ENCODE data around the gene OCA2. TPM values are rescaled to one million over a fixed set of nuclear protein-coding genes. Genes with fewer than 3 reads are reported as not detected.

Gene OCA2
- total and polyA plus RNA-seq, 2 of the 4 experiments (the other 2 are of a cell fraction) = under 0.01 to 0.03 TPM

DNA sequence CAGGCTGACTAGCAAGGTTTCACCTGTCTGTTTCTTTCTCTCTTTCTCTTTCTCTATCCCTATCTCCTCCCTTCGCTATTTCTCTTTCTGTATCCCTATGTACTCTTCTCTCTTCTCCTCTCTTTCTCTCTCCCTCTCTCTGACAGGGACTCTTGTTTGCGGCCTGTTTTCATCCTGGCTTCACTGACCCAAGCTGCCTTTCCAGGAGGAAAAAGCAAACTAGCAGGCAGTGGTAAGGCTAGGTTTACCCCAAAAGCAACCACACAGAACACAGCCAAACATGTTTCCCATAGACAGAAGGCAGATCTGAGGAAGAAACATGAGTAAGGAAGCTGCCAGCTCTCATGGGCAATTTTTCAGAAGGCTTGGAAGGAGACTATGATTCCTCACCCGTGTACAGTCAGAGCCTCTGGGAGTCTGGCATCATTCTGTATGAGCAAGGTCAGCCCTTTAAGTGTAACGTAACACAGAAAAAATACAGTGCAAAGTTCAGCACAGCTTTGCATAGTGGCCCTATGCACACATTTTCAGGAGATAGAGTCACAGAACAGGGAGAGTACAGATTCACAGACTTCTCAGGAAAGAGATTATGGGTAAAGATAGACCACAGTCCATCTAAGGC is 61.0 kb downstream of the OCA2 start:
- POLR2A ChIA-PET (ENCODE audit: unreplicated experiment) = no interaction called here
- Histone ChIP-seq H3K4me1 (ENCODE audit: control insufficient read depth, insufficient read depth, low read length) (no peaks in the 10 kb centered on the region), H3K9ac (ENCODE audit: low read depth, low read length) (no peak overlapping the region), H2AK5ac (ENCODE audit: low read depth, low read length) (no peak overlapping the region), H3K4me3 (ENCODE audit: insufficient read depth, low read depth, low read length) (no peak overlapping the region), H3K56ac (ENCODE audit: extremely low read depth, insufficient read depth, low read length) (no peak overlapping the region), H3K9me1 (ENCODE audit: insufficient read depth, low read length) (no peaks in the 10 kb centered on the region), H4K8ac (ENCODE audit: low read depth in 2 of 2, low read length in 2 of 2) (no peak overlapping the region), H3K36me3 (ENCODE audit: control insufficient read depth, insufficient read depth, low read length) (no peaks in the 10 kb centered on the region), H2BK120ac (ENCODE audit: low read depth, low read length) (no peak overlapping the region), H3K27ac (ENCODE audit: insufficient read depth, low read length) (no peak overlapping the region), H3K9me3 (ENCODE audit: control insufficient read depth, insufficient read depth, low read length) (no peaks in the 10 kb centered on the region), H3K4ac (ENCODE audit: low read depth, low read length) (no peak overlapping the region), H3K14ac (replicated peaks; ENCODE audit: low read depth, low read length) (no peak overlapping the region), H2BK5ac (ENCODE audit: low read depth, low read length, poor library complexity, severe bottlenecking) (no peak overlapping the region), H3K18ac (ENCODE audit: low read depth, low read length) (no peak overlapping the region), H3K4me2 (ENCODE audit: low read depth, low read length) (no peak overlapping the region), H4K5ac (ENCODE audit: low read depth, low read length) (no peak overlapping the region), H4K91ac (ENCODE audit: insufficient read depth, low read depth, low read length) (no peak overlapping the region), H2AK9ac (replicated peaks; ENCODE audit: low read depth, low read length, poor library complexity) (no peak overlapping the region), H4K20me1 (ENCODE audit: insufficient read depth, low read length) (no peaks in the 10 kb centered on the region), H3K27me3 (ENCODE audit: control insufficient read depth, insufficient read depth, low read length) (no peaks in the 10 kb centered on the region), H2BK20ac (ENCODE audit: low read depth, low read length) (no peak overlapping the region), H2BK15ac (ENCODE audit: low read depth, low read length) (no peak overlapping the region), H3K23ac (ENCODE audit: low read depth, low read length) (no peak overlapping the region), H3K79me1 (ENCODE audit: low read depth in 1 of 2, low read length in 2 of 2) (no peaks in the 10 kb centered on the region), H2AFZ (replicated peaks; ENCODE audit: low read length, poor library complexity) (no peak overlapping the region)
- ATAC-seq (ENCODE audit: low read depth) = no peak
- CTCF ChIA-PET = no interaction called here
- dilution Hi-C loops (cut with HindIII; ENCODE audit: low sequenced_read_pairs, unreplicated experiment) = no loop called here
- TF ChIP-seq BHLHE40 (IDR thresholded peaks at IDR 0.05; ENCODE audit: low read depth, low read length) = no peak
- in situ Hi-C loops (cut with MboI; ENCODE audit: low sequenced_read_pairs) = no loop called here
- intact Hi-C loops (cut with micrococcal nuclease) = no loop called here
- WGBS, 2 experiments (ENCODE audit: extremely low coverage in 2 of 2, insufficient read length in 1 of 2) = 17% methylated on average over 1 of the region's 4 CpGs; no CpG with 5 or more reads in 1 of the 2 experiments
- no peak for DNase-seq
- BruUV-seq (replicated peaks) = no TSS peak

Data from IMR-90 (cell line).